AG04449 (cell line): Measurements from ENCODE around the gene ADAT3.

Experiments used
- CTCF ChIA-PET: fragments of 350-600 bp; formaldehyde crosslinking; extraction: SDS; loops from one replicate; lab custom pipeline; 2021; ENCODE audit warnings: antibody characterized with exemption; lab: Yijun Ruan, JAX
- POLR2A ChIA-PET: fragments of 400-600, 350-600 bp; formaldehyde crosslinking; extraction: SDS; loops from one replicate; lab custom pipeline; 2020; ENCODE audit warnings: antibody characterized with exemption, inconsistent platforms; lab: Yijun Ruan, JAX
- DNase-seq: peaks from one replicate; pipeline ENCODE4 v3.0.0-alpha.2; 2010; ENCODE audit warnings: low read depth, low spot score
- H3K4me3 ChIP-seq: 2 replicates; pipeline ENCODE4 v1.5.1; 2011; ENCODE audit warnings: low read depth, mild to moderate bottlenecking, control low read depth, low read length
- CTCF ChIP-seq: IDR thresholded peaks from one replicate; pipeline ENCODE4 v1.5.1; 2011; ENCODE audit warnings: mild to moderate bottlenecking, moderate library complexity, low read length, control low read depth, inconsistent platforms; ENCODE audit not compliant: insufficient read depth; ENCODE audit errors: missing control alignments

Gene ADAT3

GRCh38 chr19:1910177-1910576 is 5.0 kb downstream of the ADAT3 start:
- no peak for DNase-seq
- POLR2A ChIA-PET, result no interaction called here
- TF ChIP-seq CTCF, result no peak
- CTCF ChIA-PET, result no interaction called here
- no peak overlapping the region for H3K4me3 ChIP-seq

- CTCF ChIA-PET, result interaction anchor here (1.2 kb wide), 1 partner anchor 19 kb away, joined by 5 read pairs; no protein-coding TSS in a partner anchor
Measured at GRCh38 chr19:1911098-1911497, 5.9 kb downstream of the ADAT3 start.

GRCh38 chr19:1911995-1912394 is 6.8 kb downstream of the ADAT3 start:
- POLR2A ChIA-PET, result no interaction called here
- H3K4me3 ChIP-seq, result no peak overlapping the region
- no peak for TF ChIP-seq CTCF
- no peak for DNase-seq
- CTCF ChIA-PET, result interaction anchor here (0.6 to 1.2 kb wide), 2 partner anchors 16 to 18 kb away, joined by 3 to 5 read pairs; no protein-coding TSS in a partner anchor

More at GRCh38 chr19:1911098-1911497, 5.9 kb downstream of the ADAT3 start:
- DNase-seq, result no peak
- POLR2A ChIA-PET, result no interaction called here
- TF ChIP-seq CTCF, result no peak
- H3K4me3 ChIP-seq, result no peak overlapping the region

GRCh38 chr19:1912760-1913505 is 7.7 kb downstream of the ADAT3 start:
- DNase-seq, result no peak
- CTCF ChIA-PET, result interaction anchor here (4.5 kb wide), 1 partner anchor 16 kb away, joined by 38 read pairs; no protein-coding TSS in a partner anchor
- TF ChIP-seq CTCF, result no peak
- POLR2A ChIA-PET, result no interaction called here
- H3K4me3 ChIP-seq, result no peak overlapping the region

GRCh38 chr19:1913781-1914577 is 8.8 kb downstream of the ADAT3 start:
- no peak for TF ChIP-seq CTCF
- ChIA-PET CTCF (interaction anchor here (4.5 kb wide), 1 partner anchor 15 kb away, joined by 38 read pairs; no protein-coding TSS in a partner anchor), POLR2A (no interaction called here)
- no peak for DNase-seq
- H3K4me3 ChIP-seq, result no peak overlapping the region
